Stimulated activated CD8-positive, alpha-beta memory T cell treated with anti-CD3 and anti-CD28 coated beads, Interleukin-12 subunit alpha, Interleukin-12 subunit beta, amount 100 ng/mL, for 24 hours (primary cell): Measurements from ENCODE around the gene RBM33.
"Not testable (repeated sequence)": the region's sequence is repeated elsewhere in the genome, so short reads cannot be mapped to it uniquely, and the experiment has no call there.

Experiments used
- DNase-seq: peaks from one replicate; pipeline ENCODE4 v3.0.0-alpha.2; 2020; ENCODE audit errors: extremely low read depth

Gene RBM33

DNA sequence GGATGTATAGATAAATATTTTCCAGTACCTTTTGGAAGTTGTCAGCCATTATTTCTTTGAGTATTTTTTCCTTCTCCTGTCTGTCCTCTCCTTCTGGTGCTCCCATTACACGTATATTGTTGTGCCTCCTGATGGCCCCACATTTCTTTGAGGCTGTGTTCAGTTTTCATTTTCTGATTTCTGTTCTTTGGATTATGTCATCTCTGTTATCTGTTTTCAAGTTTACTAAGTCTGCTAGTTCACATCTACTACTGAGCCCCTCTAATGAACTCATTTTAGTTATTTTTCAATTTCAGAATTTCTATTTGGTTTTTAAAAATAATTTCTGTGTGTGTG, 16.3 kb downstream of the RBM33 start:
- no peak for DNase-seq

DNA sequence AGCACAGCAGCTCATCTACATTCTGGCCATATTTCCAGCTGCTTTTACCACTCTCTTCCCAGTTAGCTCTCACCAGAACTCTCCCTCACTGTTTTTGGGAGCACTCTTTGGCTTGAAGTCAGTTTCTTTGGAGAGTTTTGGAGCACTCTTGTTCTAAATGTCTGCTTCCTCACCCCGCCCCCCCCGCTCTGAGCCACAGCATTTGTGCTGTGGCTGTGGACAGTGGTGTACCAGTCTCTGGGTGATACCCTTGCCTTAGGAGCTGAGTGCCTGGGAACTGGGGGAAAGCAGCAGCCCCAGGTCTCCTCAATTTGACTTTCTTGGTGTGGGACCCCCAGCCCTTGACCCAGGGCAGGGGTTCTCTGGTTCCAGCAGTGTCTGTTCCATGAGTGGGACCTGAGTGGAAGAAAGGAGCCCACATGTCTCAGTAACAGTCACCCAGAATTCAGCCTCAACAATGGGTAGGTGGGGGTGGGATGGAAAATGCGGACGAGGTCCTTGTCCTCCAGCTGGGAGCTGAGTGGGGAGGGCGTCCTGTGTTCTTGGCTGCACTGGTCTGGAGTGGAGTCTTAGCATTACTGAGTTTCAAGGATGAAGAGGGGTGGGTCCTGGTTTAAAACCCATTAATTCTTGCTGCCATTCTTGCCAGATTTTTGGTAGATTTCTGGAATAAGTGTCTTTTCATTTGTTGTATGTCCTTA, 18.0 kb downstream of the RBM33 start:
- DNase-seq: no peak

DNA sequence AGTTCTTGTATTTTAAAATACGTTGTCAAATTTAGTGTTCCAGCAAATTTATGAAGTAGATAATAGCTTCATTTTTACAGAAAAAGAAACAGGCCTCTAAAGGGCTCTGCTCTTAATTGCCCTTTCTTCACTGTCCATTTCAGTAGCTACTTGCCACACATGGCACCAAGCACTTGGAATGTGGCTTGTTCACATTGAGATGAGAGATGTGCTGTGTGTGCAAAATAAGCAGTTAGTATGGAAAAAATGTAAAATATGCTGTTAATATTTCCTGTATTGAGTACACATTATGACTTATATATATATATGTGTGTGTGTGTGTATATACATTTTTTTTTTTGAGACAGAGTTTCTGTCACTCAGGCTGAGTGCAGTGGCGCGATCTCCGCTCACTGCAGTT, 19.5 kb downstream of the RBM33 start:
- DNase-seq: no peak

DNA sequence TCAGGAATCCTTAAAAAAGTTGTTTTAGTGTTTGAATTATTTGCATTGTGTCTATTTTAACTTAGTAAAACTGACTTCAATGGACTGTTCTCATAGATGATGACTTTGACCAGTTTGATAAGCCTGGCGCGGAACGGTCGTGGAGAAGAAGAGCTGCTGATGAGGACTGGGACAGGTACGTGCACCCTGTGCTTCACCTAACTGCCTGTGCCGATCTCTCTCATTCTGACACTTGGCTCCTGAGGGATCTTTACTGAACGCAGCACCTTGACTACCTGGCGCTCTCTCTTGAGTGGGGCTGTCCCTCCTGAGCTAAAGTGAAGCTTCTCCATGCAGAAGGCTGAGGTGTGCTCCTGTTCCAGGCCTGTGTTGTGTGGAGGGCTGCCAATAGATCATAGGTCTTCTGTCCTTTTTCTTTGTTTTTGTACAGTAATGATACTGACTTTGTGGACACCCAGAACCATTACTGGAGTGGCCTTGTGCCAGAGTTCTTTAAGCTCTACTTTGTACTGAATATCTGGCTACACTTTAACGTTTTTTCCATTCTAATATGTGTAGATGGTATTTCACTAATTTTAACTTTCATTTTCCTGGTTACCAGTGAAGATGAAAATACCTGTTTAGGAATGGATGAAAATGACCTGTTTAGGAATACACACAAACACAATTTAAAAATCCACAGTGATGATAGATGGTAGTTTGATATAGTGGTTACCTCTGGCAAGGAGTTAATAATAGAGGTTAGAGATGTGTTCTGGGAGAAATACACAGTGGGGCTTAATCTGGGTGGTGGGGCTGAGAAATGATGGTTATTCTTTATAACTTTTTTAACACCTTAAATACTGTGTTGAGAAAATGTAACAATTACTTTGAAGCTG, 20.9 kb downstream of the RBM33 start:
- DNase-seq: no peak

DNA sequence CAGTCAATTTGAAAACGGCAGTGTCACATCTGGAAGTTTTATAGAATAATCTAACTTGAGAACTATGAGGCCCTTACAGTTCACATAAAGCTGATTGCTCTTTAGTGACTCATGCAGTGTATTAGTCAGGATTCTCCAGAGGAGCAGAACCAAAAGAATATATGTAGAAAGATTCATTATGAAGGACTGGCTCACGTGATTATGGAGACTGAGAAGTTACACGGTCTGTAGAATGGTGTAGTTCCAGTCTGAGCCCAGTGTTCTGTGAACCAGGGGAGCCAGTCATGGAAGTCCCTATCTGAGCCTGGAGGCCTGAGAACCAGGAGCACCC, 21.5 kb downstream of the RBM33 start:
- DNase-seq: no peak

DNA sequence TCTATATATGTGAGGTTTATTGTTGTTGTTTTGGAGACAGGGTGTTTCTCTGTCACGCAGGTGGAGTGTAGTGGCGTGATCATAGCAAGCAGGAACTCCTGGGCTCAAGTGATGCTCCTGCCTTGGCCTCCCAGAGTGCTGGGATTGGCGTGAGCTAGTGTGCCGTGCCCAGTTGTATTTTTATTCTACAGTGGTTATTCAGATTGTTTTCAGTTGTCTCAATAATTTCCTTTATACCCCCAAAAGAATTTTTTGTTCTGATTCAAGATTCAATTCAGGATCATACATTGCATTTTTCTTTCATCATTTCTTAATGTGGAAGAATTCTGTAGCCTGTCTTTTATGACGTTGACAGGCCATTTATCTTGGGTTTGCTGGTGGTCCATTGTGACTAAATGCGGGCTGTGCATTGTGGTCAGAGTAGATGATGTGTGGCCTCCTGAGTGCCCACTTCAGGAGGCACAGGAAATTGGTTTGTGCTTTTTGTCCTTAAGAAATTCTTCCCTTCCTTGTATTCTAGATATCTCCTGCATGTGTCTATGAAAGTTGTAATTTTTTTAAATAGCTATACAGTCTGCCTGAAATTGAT, 22.9 kb downstream of the RBM33 start:
- no peak for DNase-seq

DNA sequence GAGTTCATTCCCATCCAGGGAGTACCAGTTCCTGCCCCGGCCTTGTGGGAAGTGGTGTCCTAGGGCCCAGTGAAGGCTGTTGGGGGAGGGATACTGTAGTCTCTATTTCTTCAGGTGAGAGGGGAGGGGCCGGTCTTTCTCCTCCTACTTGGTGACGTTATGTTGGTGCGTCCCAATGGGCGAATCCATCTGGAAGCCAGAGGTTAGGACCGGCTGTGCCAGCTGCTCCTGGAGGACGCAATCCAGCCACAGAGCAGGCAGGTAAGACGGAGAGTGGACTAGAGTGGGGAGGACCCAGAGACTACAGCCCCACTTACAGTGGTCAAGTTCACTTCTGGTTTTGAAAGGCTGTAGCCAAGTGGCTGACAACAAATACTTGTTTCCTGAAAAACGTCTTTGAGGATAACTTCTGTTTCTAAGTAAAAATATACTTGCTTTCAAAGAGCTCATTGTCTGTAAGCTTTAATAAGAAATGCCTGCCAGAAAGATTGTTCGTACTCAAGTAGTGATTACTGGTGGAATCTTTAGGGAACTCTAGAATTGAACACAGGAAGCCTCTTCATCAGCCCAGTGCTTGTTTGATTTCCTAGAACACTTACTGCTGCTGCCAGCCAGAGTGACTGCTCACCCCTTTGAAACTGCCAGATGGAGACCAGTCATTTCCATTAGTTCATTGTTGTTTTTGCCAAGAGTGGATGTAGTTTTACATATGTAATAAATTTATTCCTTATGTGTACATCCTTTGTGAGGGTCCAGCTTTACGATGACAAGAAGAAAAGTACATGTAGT, 25.4 kb downstream of the RBM33 start:
- no peak for DNase-seq

DNA sequence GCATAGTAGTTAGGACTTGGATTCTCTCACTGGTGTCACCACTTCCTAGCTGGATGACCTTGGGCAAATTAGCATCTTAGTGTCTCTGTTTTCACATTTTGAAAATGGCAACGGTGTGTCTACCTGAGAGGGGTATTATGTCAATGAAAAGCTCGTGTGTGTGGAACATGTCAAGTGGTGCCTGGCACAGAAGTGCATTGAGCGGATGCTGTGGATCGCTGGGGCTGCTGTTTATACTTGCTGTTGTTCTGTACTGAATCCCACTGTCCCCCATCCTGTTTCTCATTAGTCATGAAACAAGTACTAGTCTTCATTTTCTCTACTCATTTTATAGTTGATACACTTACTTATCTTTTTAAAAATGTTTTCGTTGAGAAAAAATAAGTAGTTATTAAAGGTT, 26.1 kb downstream of the RBM33 start:
- no peak for DNase-seq

DNA sequence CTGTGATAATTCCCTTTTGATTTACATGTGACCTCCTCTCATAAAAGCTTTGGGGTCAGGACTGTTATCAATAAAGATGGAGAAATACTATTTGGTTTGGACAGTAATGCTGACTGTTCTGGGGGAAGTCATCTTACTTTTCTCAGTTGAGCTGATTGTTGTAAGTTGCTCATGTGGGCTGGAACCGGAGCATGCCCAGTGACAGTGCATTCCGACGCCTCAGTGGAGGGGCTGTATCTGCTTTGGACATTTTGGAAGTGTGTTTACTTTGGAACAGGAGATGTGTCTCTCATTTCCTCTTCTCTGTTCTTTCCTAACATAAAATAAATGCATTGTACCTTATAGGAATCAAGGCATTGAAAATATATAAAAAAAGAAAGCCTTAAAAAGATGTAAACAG, 30.1 kb downstream of the RBM33 start:
- no peak for DNase-seq

DNA sequence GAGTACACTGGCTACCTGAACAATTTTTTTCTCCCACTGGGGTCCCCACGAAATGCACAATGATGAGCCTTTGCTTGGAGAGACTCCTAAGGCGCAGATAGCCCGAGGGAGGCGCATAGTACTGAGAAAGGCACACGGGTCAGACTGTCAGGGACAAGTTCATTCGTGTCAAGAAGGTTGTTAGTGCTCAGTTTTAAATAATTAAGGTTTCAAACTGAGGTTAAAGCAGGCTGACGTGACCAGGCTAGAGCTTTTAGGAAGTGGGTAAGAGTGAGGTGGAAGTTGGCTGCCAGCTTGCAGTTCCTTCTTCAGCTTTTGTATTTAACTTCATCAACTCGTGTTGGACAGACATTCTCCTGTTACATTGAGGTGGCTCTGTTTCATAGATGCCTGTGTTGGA, 31.6 kb downstream of the RBM33 start:
- no peak for DNase-seq

DNA sequence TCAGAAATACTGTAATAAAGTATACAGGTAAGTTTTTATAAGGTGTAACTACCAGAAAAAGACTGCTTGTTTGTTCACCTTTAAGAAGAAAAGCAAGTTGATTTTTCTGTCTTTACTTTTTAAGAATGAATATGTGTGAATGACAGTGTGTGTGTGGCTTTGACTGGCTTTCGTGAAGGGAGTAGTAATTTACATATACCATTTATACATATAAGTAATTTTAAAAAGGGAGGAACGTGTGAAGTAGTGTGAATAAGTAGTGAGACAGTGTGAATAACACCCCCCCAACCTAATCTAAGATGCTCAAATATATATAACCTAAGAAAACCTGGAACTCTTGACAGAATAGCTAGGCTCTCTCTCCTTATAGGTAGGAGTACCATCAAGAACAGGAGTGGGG, 33.2 kb downstream of the RBM33 start:
- no peak for DNase-seq

DNA sequence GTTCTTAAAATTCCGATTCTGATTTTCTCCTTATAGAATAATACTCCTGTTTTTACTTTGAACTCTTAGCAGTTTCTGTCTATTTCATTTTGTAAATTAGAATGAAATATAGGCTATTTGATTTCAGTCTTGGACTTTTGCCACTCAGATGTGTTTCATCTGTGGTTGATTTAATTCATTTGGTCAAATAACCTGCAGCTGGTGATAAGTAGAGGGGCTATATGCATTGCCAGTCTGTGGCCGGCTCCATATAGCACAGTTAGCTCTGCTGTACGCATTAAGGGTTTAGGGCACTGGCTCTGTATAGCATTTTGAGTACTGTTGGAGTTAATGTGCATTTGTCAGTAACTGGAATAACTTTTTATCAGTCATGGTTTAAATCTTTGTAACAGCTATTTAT, 35.7 kb downstream of the RBM33 start:
- DNase-seq: no peak

DNA sequence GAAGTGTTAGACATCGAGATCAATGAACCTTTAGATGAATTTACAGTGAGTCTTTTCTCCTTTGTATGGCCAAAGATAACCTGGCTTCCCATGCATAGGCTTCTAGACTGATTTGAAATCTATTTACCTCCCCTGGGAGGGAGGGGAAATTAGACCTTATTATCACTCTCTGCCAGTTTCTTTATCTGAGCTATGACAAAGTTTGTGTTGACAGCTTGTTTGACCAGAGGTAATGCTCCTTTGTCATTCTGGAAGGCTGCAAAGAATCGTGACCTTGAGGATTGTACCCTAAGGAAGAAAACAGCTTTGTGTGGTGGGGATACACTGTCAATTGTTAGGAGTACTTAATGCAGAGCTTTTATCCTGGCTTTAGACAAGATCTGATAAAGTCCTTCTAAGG, 36.4 kb downstream of the RBM33 start:
- no peak for DNase-seq

DNA sequence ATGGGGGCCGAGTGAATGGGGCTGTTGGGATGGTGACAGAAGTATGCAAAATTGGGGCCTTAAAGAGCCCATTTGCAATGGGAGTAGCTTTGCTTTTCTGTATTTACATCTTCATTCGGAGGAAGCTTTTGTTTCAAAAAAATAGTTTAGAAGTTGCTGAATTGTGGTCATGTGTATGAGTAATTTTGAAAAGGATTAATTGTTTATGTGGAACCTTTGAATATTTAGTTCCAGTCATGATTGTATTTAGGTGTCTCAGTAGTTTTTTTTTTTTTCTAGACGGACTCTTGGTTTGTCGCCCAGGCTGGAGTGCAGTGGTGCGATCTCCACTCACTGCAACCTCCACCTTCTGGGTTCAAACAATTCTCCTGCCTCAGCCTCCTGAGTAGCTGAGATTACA, 37.2 kb downstream of the RBM33 start:
- no peak for DNase-seq

DNA sequence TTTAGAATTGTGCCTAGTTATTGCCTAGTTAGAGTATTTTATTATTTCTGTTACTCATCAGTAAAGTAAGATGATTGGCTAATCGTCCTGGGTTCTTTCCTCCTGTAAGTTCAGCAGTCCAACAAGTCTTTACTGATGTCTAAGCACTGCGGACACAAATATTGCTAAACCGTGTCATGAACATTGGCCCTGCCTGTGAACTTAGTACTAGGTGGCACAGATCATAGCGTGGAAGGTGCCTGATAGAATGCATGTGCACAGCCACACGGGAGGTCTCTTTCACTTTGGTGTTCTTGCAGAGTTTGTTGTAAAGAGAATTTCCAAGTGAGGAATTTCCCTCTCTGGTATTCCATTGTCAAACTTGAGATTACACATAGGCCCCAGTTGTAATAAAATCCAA, 38.0 kb downstream of the RBM33 start:
- no peak for DNase-seq

DNA sequence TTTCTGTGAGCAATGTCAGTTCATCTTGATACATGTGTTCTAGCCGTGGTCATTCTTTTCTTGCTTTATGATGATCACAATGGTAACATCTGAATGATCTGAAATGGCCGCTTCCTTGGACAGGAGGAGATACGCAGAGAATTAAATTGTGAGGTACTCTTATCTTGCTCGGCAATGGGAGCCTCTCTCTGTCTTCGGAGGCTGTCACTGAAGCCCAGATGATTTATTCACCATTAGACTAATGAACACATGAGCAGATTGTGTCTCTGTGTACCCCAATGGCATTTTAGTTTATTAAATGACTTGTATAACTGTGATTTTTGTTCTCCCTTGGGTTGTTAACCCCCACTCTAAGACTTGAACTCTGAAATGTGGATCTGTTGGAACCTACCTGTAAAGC, 38.6 kb downstream of the RBM33 start:
- DNase-seq: no peak

DNA sequence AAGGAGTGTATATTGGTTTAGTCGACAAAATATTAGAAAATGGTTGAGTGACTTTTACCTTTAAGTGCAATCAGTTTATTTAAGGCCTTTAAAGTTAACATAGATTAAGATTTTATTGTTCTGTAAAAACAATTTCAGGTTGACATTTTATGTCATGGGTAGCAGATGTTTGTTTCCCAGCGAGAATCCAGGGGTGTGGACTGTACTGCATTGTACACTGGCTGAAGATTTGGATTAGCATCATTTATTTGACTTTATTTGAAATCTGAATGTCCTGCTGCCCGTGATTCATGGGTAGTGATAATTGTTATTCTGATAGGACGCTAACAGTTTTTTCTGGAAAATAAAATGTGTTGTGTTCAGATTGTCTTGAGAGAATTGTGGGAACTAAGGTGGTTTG, 39.3 kb downstream of the RBM33 start:
- DNase-seq: no peak

DNA sequence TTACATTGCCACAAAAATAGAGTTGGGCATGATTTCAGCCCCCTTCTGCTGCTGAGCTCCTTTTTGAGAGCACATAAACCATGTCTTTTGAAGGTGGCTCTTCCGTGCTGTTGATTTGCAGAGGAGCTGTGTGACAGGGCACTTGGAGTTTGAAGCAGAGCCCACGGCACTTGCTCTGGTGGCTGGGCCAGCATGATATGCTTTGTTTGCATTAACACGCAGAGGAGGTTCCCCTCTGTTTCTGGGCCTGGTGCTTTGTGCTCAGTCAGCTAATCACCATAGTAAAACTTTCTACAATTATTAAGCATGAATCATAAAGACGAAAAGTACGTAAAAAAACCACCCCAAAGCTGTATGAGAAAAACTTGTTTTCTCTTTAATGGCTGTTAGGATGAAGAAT, 40.1 kb downstream of the RBM33 start:
- no peak for DNase-seq

DNA sequence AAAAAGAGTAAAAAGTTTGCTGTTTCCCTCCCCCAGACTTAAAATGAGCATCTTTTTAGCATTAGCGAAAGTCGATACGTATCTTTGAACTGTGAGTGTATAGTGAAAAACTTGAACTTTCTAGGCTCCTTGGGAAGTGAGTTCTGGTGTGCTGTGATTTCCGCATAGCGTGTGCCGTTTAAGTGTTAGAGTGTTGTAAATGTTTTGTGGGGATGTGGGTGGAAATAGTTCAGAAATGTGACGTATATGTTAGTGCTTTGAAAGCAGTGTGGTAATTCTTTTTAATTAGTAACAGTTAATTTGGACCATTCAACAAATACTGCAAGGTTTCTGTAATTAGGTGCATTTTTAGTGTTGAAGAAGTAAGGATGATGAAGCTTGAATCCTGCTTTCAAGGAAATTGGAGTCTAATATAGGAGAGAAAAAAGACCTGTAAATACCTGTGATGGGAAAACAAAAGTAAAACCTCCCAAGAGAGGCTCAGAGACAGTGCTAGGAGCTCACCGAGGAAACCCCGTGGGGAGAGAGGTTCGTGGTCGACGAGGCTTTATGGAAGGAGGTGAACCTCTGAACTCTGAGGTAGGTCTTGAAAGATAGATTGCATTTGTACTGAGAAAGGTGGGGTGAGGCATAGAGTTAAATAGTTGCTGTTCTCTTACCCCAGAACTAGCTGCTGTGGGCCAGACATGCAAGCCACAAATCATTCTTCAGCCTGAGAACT, 40.8 kb downstream of the RBM33 start:
- no peak for DNase-seq

DNA sequence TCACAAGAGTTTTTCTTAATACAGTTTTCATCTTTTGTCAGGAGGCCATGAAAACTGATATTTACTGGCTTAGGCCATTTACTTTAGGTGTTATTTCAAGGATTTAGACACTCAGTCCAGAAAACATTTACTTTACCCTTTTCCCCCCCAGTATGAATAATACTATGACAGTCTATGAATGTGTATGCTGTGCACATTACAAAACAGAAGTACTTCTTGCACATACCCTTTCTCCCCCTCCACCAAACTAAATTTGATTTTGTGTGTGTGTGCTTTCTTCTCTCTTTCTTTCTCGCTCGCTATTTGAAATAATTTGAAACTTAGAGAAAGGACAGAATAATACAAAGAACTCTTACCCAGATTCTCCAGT, 41.3 kb downstream of the RBM33 start:
- no peak for DNase-seq

DNA sequence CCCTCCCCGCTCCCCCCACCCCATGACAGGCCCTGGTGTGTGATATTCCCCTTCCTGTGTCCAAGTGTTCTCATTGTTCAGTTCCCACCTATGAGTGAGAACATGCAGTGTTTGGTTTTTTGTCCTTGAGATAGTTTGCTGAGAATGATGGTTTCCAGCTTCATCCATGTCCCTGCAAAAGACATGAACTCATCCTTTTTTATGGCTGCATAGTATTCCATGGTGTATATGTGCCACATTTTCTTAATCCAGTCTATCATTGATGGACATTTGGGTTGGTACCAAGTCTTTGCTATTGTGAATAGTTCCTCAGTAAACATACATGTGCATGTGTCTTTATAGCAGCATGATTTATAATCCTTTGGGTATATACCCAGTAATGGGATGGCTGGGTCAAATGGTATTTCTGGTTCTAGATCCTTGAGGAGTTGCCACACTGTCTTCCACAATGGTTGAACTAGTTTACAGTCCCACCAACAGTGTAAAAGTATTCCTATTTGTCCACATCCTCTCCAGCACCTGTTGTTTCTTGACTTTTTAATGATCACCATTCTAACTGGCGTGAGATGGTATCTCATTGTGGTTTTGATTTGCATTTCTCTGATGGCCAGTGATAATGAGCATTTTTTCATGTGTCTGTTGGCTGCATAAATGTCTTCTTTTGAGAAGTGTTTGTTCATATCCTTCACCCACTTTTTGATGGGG, 42.3 kb downstream of the RBM33 start:
- DNase-seq: not testable (repeated sequence)
